Mesenchymal stem cell (in vitro differentiated cells and primary cell): ENCODE data around the gene VSTM2L.

Source experiments
- DNase-seq: peaks from one replicate; pipeline ENCODE4 v3.0.0-alpha.2; 2013
- H2AFZ ChIP-seq: one replicate; pipeline ENCODE4 v1.6.1; 2013; ENCODE audit warnings: low read depth, mild to moderate bottlenecking, control low read depth, inconsistent platforms, low read length, moderate library complexity
- H2AK5ac ChIP-seq: 2 replicates; pipeline ENCODE4 v1.6.1; 2013; ENCODE audit warnings: low read length, moderate library complexity, mild to moderate bottlenecking, inconsistent platforms; ENCODE audit not compliant: severe bottlenecking
- H2BK120ac ChIP-seq: one replicate; pipeline ENCODE4 v1.6.1; 2013; ENCODE audit warnings: low read depth, mild to moderate bottlenecking, inconsistent platforms, low read length, moderate library complexity
- H2BK12ac ChIP-seq, 2 experiments: one replicate each; pipeline ENCODE4 v1.6.1; 2013; ENCODE audit warnings: inconsistent platforms in 2 of 2, low read length in 2 of 2, mild to moderate bottlenecking in 2 of 2, moderate library complexity in 2 of 2, control low read depth in 1 of 2
- H2BK15ac ChIP-seq: one replicate; pipeline ENCODE4 v1.6.1; 2013; ENCODE audit warnings: mild to moderate bottlenecking, low read depth, inconsistent platforms; ENCODE audit not compliant: poor library complexity, severe bottlenecking
- H2BK5ac ChIP-seq: 2 replicates; pipeline ENCODE4 v1.6.1; 2013; ENCODE audit warnings: low read depth, mild to moderate bottlenecking, low read length, control low read depth, inconsistent platforms; ENCODE audit not compliant: poor library complexity, severe bottlenecking
- H3K14ac ChIP-seq, 2 experiments: one replicate each; pipeline ENCODE4 v1.6.1; 2013; ENCODE audit warnings: inconsistent platforms in 2 of 2, low read length in 2 of 2, control low read depth in 1 of 2, mild to moderate bottlenecking in 1 of 2, moderate library complexity in 1 of 2
- H3K18ac ChIP-seq, 2 experiments: one replicate each; pipeline ENCODE4 v1.6.1; 2013; ENCODE audit warnings: inconsistent platforms in 2 of 2, low read length in 2 of 2, control low read depth in 1 of 2, low read depth in 1 of 2, mild to moderate bottlenecking in 1 of 2
- H3K23ac ChIP-seq, 2 experiments: one replicate each; pipeline ENCODE4 v1.6.1; 2013; ENCODE audit warnings: inconsistent platforms in 2 of 2, low read length in 2 of 2, mild to moderate bottlenecking in 2 of 2, moderate library complexity in 2 of 2, control low read depth in 1 of 2
- H3K27ac ChIP-seq: 2 replicates; pipeline ENCODE4 v1.5.1; 2013; ENCODE audit warnings: mild to moderate bottlenecking, moderate library complexity, low read length, control low read depth, inconsistent platforms; ENCODE audit not compliant: poor library complexity, severe bottlenecking
- H3K27me3 ChIP-seq, 2 experiments: 2 replicates each; pipeline versions ENCODE4 v1.6.1 to v1.7.0; 2013; ENCODE audit warnings: low read length in 2 of 2, mild to moderate bottlenecking in 2 of 2, moderate library complexity in 2 of 2, control low read depth in 1 of 2, inconsistent platforms in 1 of 2; ENCODE audit not compliant: control insufficient read depth in 1 of 2, insufficient read depth in 1 of 2
- H3K36me3 ChIP-seq, 2 experiments: 2 replicates each; pipeline versions ENCODE4 v1.6.1 to v1.7.0; 2013; ENCODE audit warnings: low read length in 2 of 2, control low read depth in 1 of 2, inconsistent platforms in 1 of 2, low read depth in 1 of 2, mild to moderate bottlenecking in 1 of 2; ENCODE audit not compliant: insufficient read depth in 2 of 2, control insufficient read depth in 1 of 2
- H3K4ac ChIP-seq, 2 experiments: one replicate each; pipeline ENCODE4 v1.6.1; 2013; ENCODE audit warnings: inconsistent platforms in 2 of 2, low read length in 2 of 2, mild to moderate bottlenecking in 2 of 2, moderate library complexity in 2 of 2, control low read depth in 1 of 2, low read depth in 1 of 2
- H3K4me1 ChIP-seq: 2 replicates; pipeline ENCODE4 v1.6.1; 2013; ENCODE audit warnings: low read depth, low read length, control low read depth; ENCODE audit not compliant: control insufficient read depth, insufficient read depth
- H3K4me2 ChIP-seq: 2 replicates; pipeline ENCODE4 v1.6.1; 2013; ENCODE audit warnings: low read length, mild to moderate bottlenecking, inconsistent platforms; ENCODE audit not compliant: poor library complexity, severe bottlenecking
- H3K4me3 ChIP-seq, 2 experiments: 2 replicates each; pipeline versions ENCODE4 v1.5.1 to v1.7.0; 2013; ENCODE audit warnings: low read length in 2 of 2, mild to moderate bottlenecking in 2 of 2, control low read depth in 1 of 2, low read depth in 1 of 2; ENCODE audit not compliant: insufficient read depth in 1 of 2
- H3K79me1 ChIP-seq: replicated peaks from 2 replicates; pipeline ENCODE4 v1.6.1; 2013; ENCODE audit warnings: mild to moderate bottlenecking, control low read depth, low read length, inconsistent platforms; ENCODE audit not compliant: poor library complexity, severe bottlenecking
- H3K9ac ChIP-seq: 2 replicates; pipeline ENCODE4 v1.7.0; 2013; ENCODE audit warnings: mild to moderate bottlenecking, low read length, moderate library complexity
- H3K9me3 ChIP-seq: 2 replicates; pipeline ENCODE4 v1.7.0; 2013; ENCODE audit warnings: mild to moderate bottlenecking, low read length; ENCODE audit not compliant: control insufficient read depth
- H4K8ac ChIP-seq: one replicate; pipeline ENCODE4 v1.6.1; 2013; ENCODE audit warnings: inconsistent platforms, mild to moderate bottlenecking, low read length, moderate library complexity
- H4K91ac ChIP-seq: one replicate; pipeline ENCODE4 v1.6.1; 2013; ENCODE audit warnings: mild to moderate bottlenecking, low read length, inconsistent platforms
- WGBS: methylation state at CpG from one replicate; pipeline ENCODE4 v1.1.7; 2013; ENCODE audit warnings: mixed read lengths; 5-methylcytosine and 5-hydroxymethylcytosine counted together

VSTM2L gene

GRCh38 chr20:37880726-37881591 is 22.0 kb upstream of the VSTM2L start:
- H3K23ac ChIP-seq = no peak overlapping the region
- WGBS = 70% methylated on average over 18 of the region's 18 CpGs
- peaks cover 0 to 3% of the 10 kb centered on the region in 2 experiments for H3K36me3 ChIP-seq
- H2AK5ac ChIP-seq = no peak overlapping the region
- H4K8ac ChIP-seq = no peak overlapping the region
- H3K18ac ChIP-seq = no peak overlapping the region
- no peak overlapping the region for H3K14ac ChIP-seq
- H3K27ac ChIP-seq = no peak overlapping the region
- H3K79me1 ChIP-seq = no peaks in the 10 kb centered on the region
- H3K27me3 ChIP-seq = peaks cover 10 to 50% of the 10 kb centered on the region in 2 experiments
- H3K9me3 ChIP-seq = no peaks in the 10 kb centered on the region
- no peaks in the 10 kb centered on the region for H3K4me1 ChIP-seq
- H3K4ac ChIP-seq = no peak overlapping the region
- no peak overlapping the region for H3K4me2 ChIP-seq
- DNase-seq = no peak
- H4K91ac ChIP-seq = no peak overlapping the region
- no peak overlapping the region for H3K9ac ChIP-seq
- no peak overlapping the region for H2BK15ac ChIP-seq
- H2BK12ac ChIP-seq = no peak overlapping the region
- no peak overlapping the region for H2BK5ac ChIP-seq
- no peak overlapping the region for H2AFZ ChIP-seq
- no peak overlapping the region for H3K4me3 ChIP-seq
- H2BK120ac ChIP-seq = no peak overlapping the region

DNA sequence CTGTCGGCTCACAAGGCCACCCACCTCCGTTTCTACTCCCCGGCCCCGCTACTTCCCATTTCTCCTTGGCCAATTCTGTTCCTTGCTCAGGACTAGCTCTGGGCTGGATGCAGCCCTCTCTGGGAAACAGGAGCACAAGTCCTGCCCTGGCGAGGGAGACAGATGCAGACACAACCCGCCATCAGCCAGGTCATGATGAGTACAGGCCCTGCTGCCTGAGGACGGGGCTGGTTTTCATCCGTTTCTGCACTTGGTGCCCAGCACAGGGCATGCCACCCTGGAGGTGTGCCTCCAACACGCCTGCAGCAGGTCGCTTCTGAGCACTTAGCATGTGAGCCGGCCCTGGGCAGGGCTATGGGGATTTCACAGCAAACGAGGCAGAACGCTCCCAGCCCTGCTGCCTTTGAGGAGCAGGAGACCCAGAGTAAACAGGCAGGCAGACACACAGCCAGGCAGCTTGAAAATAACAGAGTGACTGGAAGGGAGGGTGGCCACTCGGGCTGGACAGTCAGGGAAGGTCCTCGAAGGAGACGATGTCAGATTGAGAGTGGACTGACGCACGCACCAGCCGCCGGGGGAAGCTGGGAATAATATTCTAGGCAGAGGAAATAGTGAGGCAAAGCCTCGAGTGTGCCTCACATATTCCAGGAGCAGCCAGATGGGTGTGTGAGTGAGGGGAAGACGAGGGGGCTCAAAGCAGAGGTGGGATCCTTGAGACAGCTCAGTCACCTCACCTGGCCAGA is 21.2 kb upstream of the VSTM2L start:
- H3K4me2 ChIP-seq = no peak overlapping the region
- H3K9ac ChIP-seq = no peak overlapping the region
- H2BK12ac ChIP-seq = no peak overlapping the region
- no peak overlapping the region for H4K8ac ChIP-seq
- no peak overlapping the region for H2BK5ac ChIP-seq
- no peak overlapping the region for H3K23ac ChIP-seq
- no peak overlapping the region for H2AK5ac ChIP-seq
- DNase-seq = no peak
- no peak overlapping the region for H3K4ac ChIP-seq
- 84% methylated on average over 21 of the region's 22 CpGs for WGBS
- no peaks in the 10 kb centered on the region for H3K9me3 ChIP-seq
- H3K4me3 ChIP-seq = no peak overlapping the region
- peaks cover 10 to 52% of the 10 kb centered on the region in 2 experiments for H3K27me3 ChIP-seq
- no peak overlapping the region for H2BK15ac ChIP-seq
- H4K91ac ChIP-seq = no peak overlapping the region
- no peaks in the 10 kb centered on the region for H3K4me1 ChIP-seq
- H3K14ac ChIP-seq = peak overlapping the region in 1 of 2 experiments; percentile 63
- no peaks in the 10 kb centered on the region for H3K79me1 ChIP-seq
- no peak overlapping the region for H3K27ac ChIP-seq
- no peaks in the 10 kb centered on the region for H3K36me3 ChIP-seq
- H2AFZ ChIP-seq = no peak overlapping the region
- no peak overlapping the region for H2BK120ac ChIP-seq
- no peak overlapping the region for H3K18ac ChIP-seq

GRCh38 chr20:37882961-37883712 is 19.8 kb upstream of the VSTM2L start:
- no peak overlapping the region for H3K23ac ChIP-seq
- no peak overlapping the region for H2BK5ac ChIP-seq
- H3K4me3 ChIP-seq = no peak overlapping the region
- H4K91ac ChIP-seq = no peak overlapping the region
- no peaks in the 10 kb centered on the region for H3K9me3 ChIP-seq
- WGBS = 84% methylated on average over 16 of the region's 16 CpGs
- no peak for DNase-seq
- H2BK120ac ChIP-seq = no peak overlapping the region
- H3K79me1 ChIP-seq = no peaks in the 10 kb centered on the region
- H2AFZ ChIP-seq = no peak overlapping the region
- no peak overlapping the region for H2BK15ac ChIP-seq
- peaks cover 18 to 58% of the 10 kb centered on the region in 2 experiments for H3K27me3 ChIP-seq
- H3K4me2 ChIP-seq = no peak overlapping the region
- H2BK12ac ChIP-seq = no peak overlapping the region
- H3K4me1 ChIP-seq = no peaks in the 10 kb centered on the region
- H3K4ac ChIP-seq = no peak overlapping the region
- no peak overlapping the region for H2AK5ac ChIP-seq
- H3K27ac ChIP-seq = no peak overlapping the region
- H4K8ac ChIP-seq = no peak overlapping the region
- H3K18ac ChIP-seq = no peak overlapping the region
- no peak overlapping the region for H3K9ac ChIP-seq
- H3K36me3 ChIP-seq = no peaks in the 10 kb centered on the region
- H3K14ac ChIP-seq = no peak overlapping the region

GRCh38 chr20:37885042-37885441 is 17.9 kb upstream of the VSTM2L start:
- Histone ChIP-seq H3K27me3 (peaks cover 21 to 53% of the 10 kb centered on the region in 2 experiments), H2BK12ac (no peak overlapping the region), H3K18ac (no peak overlapping the region), H2BK5ac (no peak overlapping the region), H3K4ac (no peak overlapping the region), H3K27ac (no peak overlapping the region), H3K9ac (no peak overlapping the region), H2BK15ac (no peak overlapping the region), H4K91ac (no peak overlapping the region), H3K9me3 (no peaks in the 10 kb centered on the region), H2AFZ (no peak overlapping the region), H4K8ac (no peak overlapping the region), H3K36me3 (no peaks in the 10 kb centered on the region), H3K4me2 (no peak overlapping the region), H2AK5ac (no peak overlapping the region), H3K14ac (no peak overlapping the region), H3K4me3 (no peak overlapping the region), H3K23ac (no peak overlapping the region), H3K79me1 (no peaks in the 10 kb centered on the region), H3K4me1 (no peaks in the 10 kb centered on the region), H2BK120ac (no peak overlapping the region)
- no peak for DNase-seq
- 80% methylated on average over 8 of the region's 8 CpGs for WGBS
